Amygdala (tissue), 56 donors: ENCODE data around the gene DHX58.

Experiments used
- DNase-seq, 56 donors: peaks; one replicate each; lab custom pipeline; 2025; lab: John Stamatoyannopoulos, UW

The DHX58 gene

GRCh38 chr17:42111871-42112551, 503 bp downstream of the DHX58 start:
- peak in 19 of 56 donors; percentile 20 to 73 (median 49) for DNase-seq

DNA sequence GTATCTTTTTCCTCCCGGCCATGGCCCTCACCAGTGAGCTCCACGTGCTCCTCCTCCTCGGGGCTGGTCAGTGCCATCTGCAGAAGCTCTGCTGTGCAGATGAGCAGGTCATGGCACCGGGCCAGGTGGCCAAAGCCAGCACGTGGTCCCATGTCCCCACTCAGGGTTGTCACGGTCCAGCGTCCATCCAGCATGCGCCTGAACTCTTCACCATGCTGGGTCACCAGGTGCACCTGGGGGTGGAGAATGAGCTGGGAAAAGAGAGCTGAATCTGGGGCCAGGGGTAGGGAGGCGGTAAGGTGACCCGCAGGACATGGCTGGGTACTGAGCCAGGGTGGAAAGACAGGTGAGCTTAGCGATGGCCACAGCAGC, 1.3 kb downstream of the DHX58 start:
- peak in 1 of 56 donors; percentile 19 for DNase-seq

DNA sequence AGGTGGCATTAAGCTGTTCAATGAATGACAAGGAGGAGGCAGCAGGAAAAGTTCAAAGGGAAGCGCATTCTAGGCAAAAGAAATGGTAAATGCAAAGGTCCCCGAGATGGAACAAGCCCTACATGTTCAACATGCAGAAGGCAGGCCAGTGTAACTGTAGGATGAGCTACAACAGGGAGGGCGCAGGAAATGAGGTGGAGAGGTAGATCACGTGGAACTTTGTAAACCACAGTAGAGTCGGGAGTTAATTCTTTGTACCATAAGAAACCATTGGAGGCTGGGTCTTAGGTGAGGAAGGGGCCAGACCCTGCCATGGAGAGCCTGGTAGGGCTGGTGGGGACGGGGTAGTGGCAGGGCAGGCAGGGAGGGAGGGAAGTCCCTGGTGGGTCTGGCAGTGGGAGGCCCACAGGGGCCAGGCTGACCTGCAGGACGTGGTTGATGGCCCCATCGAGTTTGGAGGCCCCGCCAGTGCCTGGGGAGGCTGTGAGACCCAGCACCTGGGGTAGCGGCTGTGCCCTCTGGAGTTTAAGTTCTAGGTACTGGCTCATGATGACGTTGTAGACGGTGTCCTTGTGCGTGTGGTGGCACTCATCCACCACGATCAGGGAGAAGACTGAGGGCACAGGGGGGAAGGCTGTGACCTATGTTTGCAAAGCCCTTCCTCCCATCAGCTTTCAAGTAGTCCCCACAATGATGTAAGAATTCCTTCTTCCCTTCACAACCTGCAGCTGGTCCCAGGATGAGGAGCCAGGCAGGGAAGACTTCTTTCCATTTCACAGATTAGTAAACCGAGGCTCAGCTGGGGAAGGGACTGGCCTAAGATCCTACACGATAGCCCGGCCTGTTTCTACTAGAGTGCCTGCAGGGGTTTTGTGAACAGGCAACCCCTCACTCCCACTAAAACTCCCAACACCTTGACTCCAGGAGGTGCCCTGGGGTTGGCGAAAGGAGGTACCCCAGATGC, 1.9 kb downstream of the DHX58 start:
- no peak for DNase-seq

DNA sequence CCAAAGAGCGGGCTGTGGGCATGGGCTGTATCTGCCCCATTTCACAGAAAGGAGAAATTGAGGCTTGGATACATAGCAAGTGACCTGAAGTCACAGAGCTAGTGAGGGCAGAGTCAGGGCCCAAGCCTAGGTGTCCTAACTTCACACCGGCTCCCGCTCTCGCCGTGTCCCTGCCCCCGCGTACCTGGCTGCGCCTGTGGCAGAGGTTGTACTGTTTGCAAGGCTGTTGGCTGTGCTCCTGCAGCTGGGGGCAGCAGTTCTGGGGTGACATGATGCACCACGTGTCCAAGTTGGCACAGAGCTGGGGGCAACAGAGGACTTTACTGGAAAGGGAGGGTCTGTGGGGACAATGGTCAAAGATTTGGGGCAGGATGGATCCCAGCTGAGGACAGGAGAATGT, 3.4 kb downstream of the DHX58 start:
- no peak for DNase-seq

GRCh38 chr17:42107597-42108576, 4.6 kb downstream of the DHX58 start:
- peak in 41 of 56 donors; percentile 5 to 83 (median 51) for DNase-seq

DNA sequence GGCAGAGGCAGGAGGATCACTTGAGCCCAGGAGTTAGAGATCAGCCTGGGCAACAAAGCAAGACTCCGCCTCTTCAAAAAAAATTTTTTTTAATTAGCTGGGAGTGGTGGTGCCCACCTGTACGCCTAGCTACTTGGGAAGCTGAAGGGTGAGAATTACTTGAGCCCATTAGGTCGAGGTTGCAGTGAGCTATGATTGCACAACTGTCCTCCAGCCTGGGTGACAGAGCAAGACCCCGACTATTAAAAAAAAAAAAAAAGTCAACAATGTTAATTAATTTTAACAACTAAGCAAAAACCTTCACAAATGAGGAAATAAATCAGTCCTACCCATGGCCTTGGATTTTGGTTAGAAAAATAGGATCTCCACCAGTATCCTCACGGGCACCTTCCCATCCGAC, 5.4 kb downstream of the DHX58 start:
- no peak for DNase-seq

- no peak for DNase-seq
Observed at GRCh38 chr17:42106009-42106408, 6.5 kb downstream of the DHX58 start.

DNA sequence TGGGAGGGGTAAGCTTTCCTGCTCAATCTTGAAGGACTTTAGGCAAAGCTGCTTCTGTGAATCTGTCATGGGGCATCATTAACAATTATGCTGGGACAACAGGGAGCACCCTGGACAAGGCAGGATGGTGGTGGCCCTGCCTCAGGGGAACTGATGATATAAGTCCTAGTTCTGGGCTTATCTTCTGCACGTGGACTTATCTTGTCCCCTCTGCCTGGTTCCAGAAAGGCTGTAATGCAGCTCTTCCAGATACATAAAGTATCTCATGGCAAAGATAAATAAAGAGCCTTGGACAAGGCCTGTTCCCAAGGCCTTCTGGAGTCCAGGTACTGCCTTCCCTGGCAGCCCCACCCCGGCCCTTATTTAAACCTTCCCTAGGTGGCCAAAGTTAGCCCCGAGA, 8.2 kb downstream of the DHX58 start:
- DNase-seq: no peak

DNA sequence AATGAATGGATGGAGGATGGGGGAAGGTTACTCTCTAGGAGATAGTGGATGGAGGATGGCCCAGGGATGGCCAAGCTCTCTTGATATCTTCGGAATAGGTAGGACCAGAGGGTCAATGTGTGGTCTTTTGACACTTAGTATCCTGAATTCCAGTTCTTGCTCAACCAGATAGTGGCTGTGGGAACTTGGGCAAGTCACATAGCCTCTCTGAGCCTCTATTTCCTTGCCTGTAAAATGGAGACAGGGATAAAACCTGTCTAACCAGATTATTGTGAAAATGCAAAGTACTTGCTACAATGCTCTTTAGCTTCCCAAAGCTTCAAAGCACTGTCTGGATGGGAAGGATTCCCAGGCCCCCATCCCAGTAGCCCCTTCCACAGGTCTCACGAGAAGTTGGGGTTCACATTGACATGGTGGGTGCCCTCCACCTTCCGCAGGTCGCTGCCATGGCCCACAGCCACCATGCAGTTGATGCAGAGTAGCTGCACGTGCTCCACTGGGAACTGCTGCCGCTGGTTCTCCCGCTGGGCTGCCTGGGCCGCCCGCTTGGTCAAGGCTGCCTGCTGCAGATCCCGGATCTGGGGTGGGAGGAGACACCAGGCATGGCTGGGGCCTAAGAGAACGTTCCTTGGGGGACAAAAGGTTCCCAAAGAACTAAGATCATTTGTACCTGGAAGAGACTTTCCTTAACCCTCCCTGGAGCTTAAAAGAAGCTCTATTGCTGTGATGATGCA, 9.1 kb downstream of the DHX58 start:
- no peak for DNase-seq

- DNase-seq: peak in 48 of 56 donors; percentile 3 to 83 (median 48)
Observed at GRCh38 chr17:42101513-42102292, 10.8 kb downstream of the DHX58 start.

DNA sequence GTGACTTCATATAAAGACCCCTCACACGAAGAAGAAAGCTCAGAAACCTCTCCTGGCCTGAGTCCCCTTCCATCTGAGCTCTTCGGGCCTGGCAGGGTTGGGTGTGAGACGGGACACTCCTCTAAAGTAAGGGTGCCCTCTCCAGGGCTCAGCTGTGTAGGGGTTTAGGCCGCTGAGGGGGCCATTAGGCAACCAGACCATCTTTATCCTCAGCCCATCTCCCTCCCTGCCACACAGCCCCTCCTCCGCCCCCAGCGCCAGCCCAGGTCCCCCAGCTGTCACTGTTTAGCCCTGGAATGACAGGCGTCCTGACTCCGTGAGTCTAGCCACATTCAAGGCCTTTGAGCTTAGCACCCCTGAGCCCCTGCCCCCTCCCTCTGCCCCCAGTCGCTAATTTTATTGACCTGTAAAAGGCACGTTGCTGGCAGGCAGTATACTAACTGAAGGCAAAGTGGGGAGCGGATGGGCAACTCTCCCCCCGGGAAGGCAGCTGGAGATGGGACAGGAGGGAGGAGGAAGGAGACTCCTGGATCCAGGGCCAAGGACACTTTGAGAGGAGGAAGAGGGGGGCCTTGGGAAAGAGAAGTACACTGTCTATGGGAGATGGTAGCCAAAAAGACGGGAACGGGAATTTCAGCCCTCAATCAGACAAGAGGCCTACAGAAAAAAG, 13.6 kb downstream of the DHX58 start:
- no peak for DNase-seq

DNA sequence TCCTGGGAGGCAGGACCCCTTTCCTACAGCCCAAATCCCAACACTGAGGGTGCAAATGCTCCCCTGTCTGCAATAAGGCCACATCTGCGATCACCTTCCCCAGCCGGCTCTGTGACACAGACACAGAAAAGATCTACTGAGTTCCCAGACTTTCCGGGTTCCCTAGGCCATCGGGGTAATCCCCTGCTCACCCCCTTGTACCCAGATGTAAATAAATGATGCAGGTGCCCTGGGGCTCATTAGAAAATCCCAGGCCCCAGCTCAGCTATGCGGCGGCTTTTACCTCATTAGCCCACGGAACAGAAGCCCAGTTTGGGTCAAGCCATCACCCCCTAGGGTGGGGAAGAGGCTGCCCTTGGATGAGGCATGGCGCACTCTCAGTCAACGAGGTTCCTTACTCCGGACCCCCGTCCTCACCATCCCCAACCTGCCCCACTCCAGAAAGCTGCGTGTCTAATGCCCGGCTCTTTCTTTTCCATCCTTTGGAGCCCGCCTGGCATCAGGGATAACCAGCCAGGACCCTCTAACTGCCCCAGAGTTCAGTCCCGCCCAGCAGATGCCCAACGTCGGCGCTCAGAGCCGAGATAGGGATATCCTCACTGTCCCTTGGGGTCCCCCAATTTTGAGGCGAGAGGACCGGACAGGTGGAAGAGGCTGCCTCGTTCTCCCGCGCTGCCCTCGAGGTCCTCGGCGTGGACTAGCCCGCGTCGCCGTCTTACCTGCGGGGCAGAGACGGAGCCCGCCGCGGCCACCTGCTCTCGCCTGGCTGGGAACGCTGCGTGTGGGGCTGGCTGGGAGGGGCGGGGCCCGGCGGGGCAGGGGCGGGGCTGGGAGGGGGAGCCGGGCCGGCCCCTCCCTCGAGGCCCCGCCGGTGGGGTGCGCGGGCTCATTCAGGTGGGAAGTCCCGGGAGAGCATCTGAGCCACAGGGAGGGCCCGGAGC, 14.6 kb downstream of the DHX58 start, which contains the start of gene ZNF385C:
Gene ZNF385C (minus strand): TSS at position 783 of the 941 bp plus-strand sequence. CDS start 35,417 bp downstream, outside the sequence.
- DNase-seq: no peak

DNA sequence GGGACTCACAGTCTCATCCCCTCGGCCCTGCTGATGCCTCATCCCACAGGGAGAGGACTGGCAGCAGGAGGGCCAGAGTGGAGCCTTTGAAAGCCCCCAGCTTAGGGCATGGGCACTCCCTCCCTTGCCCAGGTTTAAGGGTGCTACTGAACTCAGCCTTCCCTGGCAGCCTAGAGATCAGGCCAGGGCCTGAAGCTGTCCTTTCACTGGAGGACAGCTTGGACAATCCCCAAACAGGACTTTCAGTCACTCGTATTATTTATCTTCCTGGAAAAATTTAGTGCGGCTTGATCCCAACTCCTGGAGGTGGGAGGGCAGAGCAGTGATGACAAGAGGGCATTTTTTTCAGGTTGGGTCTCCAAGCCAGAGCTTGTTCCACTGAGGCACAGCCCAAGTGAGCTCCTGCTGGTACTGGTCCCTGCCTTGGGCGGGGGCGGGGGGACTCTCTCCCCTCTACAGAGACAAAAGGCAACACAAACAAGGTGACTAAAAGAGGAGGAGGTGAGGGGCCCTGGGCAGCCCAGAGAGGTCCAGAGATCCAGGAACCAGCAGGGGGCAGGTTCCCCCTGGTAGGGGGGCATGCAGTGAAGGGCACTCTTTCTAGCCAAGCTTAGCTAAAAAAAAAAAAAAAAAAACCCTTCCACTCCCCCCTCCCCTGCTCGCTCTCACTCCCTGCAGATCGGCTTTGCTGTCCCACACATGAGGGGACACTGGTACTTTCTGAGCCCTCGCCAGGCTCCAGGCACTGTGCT, 16.0 kb downstream of the DHX58 start:
- DNase-seq: no peak

- DNase-seq: no peak
Observed at GRCh38 chr17:42094375-42095069, 18.0 kb downstream of the DHX58 start.

GRCh38 chr17:42092939-42093338, 19.6 kb downstream of the DHX58 start:
- DNase-seq: no peak
